GM18868 (cell line): ENCODE results near the gene CAPN6.

Source experiments
- ATAC-seq: cut with Tn5 transposase; IDR thresholded peaks from one replicate; pipeline ENCODE4 v1.9.1; 2021; ENCODE audit warnings: mild to moderate bottlenecking, moderate library complexity; ENCODE audit not compliant: unreplicated experiment

CAPN6 gene, protein sequence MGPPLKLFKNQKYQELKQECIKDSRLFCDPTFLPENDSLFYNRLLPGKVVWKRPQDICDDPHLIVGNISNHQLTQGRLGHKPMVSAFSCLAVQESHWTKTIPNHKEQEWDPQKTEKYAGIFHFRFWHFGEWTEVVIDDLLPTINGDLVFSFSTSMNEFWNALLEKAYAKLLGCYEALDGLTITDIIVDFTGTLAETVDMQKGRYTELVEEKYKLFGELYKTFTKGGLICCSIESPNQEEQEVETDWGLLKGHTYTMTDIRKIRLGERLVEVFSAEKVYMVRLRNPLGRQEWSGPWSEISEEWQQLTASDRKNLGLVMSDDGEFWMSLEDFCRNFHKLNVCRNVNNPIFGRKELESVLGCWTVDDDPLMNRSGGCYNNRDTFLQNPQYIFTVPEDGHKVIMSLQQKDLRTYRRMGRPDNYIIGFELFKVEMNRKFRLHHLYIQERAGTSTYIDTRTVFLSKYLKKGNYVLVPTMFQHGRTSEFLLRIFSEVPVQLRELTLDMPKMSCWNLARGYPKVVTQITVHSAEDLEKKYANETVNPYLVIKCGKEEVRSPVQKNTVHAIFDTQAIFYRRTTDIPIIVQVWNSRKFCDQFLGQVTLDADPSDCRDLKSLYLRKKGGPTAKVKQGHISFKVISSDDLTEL

GRCh38 chrX:111270339-111270738, at the start of gene CAPN6:
Gene CAPN6, minus strand, starts transcription at chrX:111270483. Its CDS starts 6,547 bp downstream, at chrX:111263936.
- ATAC-seq = no peak

DNA sequence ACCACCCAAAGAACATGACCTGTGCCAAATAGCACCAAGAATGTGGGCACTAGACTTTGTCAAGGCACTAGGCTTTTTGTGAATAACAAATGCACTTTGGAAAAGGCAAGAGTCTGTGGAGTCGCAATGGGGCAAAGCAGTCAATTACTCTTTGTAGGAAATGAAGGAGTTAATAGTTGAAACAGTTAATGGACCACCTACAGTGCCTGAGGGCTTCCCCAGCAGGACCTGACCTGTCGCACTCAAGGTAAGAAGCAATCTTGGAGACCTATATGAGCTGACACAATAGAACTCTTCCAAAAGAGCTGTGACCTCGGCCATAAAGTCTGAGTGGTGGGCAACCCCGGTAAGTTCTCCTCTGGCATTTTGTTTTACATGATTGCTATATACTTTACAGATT, 49.2 kb upstream of the CAPN6 start:
- ATAC-seq = no peak

DNA sequence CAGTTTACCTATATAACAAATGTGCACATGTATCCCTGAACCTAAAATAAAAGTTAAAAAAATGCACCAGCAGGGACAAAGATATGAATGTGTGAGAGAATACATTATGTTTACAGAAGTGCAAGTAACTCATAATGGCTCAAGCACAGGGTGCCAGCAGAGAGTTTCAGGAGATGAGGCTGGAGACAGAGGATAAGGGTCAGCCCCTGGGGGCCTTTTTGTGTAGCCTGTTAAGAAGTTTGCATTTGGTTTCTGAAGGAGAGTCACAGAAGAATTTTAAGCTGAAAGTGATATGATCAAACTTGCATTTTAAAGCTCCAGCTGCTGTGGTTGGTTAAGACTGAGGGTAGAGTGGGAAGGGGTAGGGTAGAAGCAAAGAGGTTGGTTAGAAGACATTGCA, 48.6 kb upstream of the CAPN6 start:
- no peak for ATAC-seq

DNA sequence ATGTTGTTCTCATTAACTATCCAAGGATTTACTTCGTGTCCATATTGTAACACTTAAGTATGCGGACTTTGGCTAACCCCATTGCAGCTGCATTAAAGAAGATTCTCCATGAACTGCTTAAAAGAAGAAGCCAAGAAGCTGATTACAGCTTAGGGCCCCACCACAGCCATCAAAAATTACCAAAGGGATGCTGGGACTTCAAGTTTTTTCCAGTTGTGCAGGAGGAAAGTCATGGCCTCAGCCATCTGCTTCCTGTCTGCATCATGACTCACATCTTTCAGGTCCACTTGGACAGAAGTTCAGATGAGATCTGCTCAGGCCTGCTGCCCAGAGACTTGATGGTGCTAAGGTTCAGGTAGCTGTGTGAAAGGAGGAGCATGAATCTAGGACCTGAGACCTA, 38.8 kb upstream of the CAPN6 start:
- ATAC-seq = no peak

DNA sequence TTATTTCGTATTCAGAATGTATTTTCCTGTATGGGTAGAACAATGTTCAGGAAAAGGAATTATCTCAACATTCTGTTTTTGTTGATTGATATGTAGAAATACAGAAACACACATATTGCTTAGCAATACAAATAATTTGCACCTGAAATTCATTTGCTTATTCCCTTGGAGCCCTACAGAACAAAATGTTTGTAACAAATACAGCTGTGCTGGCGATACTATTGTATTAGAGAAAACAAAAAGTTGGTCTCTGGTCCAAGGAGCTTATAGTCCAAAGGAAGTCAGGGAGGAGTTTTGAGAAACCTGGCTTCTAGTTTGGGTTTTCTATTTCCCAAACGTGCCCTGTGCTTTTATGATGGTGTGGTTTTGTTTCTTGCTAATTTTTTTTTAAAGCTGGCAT, 37.8 kb upstream of the CAPN6 start:
- ATAC-seq = no peak

GRCh38 chrX:111302284-111302683, 32.0 kb upstream of the CAPN6 start:
- no peak for ATAC-seq

GRCh38 chrX:111288841-111289240, 18.6 kb upstream of the CAPN6 start:
- ATAC-seq = no peak

GRCh38 chrX:111284631-111285293, 14.5 kb upstream of the CAPN6 start:
- ATAC-seq = no peak

DNA sequence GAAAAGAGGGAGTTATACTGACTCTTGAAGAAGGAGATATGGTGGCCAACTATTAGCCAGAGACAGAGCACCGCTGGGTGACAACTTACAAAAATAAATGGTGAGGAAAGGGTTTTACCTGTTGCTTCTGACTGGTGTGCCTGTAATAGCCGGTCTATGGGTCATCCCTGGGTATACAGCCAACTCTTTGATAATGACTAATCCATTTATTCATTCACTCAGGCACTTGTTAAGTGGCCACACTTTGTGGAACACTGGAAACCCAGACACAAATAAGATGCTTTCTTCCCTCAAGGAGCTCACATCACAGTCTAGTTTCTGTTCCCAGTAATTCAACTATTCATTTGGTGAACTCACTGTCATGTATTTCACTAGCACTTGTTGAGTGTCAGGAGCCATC, 13.2 kb upstream of the CAPN6 start:
- no peak for ATAC-seq

DNA sequence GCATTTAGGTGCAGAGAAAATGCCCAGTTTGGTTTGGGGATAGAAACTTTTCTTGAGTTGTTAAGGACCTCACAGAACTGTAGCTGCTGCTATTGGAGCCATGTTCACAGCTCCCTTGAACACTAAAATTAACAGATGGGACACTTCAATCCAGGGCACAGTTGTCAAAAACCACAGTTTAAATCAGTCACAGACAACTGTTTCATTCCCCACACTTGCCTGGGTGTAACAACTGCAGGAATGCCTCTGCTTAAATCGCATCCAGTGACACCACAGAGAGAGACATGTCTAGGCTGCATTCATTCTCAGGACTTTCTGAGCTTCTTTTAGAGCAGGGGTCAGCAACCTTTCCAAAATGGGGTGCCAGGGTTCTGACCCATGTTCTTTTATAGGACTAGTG, 12.7 kb upstream of the CAPN6 start:
- no peak for ATAC-seq

DNA sequence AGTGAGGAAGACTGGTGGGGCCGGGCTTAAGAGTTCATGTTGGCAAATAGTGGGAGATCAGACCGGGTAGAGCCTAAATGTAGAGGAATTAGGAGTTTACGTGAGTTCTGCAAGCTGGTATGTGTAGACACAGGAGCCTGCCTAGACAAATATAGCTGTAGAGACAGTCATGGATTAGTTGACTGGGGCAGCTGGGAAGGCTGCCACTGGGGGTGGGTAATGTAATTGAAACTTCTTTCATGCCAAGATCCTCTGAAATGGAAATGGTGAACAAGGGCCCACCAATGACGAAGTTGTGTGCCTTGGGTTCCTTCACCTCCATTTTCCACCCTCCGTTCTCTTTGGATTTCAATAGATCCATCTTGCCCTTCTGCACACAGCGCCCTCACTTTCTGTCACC, 11.9 kb upstream of the CAPN6 start:
- ATAC-seq = no peak

DNA sequence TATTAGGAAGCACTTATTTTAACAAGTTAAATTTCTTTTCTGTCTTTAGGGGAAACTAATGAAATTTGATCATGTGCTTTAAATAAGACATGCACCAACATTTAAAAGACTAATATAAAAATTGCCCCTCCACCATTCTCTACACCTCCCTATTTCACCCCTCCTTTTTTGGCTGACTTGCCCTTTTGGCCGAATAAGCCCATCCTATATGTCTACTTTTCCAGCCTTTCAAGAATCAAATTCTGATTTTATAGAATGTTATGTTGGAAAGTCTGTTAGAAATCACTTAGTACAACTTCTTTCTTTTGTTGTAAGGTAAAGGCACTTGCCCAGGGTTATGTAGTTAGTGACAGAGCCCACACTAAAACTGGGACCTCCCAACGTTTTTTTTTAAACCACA, 1.8 kb downstream of the CAPN6 start:
- no peak for ATAC-seq

DNA sequence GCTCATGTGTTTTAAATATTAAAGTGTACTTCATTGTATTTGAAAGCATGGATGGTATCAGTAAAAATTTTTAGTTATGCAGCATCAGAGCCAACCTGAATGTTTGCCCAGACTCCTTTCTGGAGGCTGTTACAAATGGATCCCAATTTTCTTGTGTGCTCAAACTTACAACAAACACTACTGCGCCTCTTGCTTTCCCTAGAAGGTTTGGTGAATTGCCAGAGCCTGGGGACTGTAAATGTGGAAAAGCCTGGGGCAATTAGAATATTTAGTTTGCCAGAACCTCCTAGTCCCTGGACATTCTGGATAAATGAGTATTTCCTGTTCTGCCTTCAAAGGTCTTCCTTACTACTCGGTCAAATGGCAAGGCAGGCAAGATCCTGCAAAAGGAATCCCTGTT, 4.8 kb downstream of the CAPN6 start:
- no peak for ATAC-seq

DNA sequence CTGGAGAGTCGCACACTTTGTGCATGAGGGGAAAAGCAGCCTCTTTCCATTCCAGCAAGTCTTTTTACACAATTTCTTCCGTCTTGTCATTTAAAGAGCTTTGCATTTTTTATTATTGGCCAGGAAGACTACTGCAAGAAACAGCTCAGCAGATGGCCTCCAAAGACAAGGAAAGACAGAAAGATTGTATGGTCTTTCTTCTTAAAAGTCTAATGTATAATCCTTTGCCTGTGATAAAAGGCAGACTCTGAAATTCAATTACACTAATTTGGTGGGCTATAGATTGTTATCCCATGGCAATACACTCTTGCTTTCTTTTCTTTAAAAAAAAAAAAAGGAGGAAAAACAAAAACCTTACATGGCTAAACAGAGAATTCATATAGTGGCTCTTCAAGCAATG, 5.9 kb downstream of the CAPN6 start:
- no peak for ATAC-seq

DNA sequence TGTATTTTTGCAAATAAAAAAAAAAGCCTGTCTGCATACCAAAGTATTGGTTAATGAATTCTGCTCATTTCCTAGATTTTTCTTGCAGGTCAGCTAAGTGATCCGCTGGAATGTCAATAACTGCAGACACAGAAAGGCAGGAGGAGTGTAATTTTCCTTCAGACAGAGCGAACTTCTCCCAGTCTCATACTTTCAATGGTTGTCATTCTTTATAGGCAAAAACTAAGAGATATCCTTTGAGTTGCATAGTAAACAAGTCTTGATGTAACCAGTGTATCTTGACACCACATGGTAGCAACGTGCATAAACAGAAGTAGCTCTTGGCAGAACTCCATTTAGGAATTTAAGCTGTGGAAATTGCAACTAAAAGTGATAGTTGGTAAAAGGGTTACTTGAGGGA, 8.2 kb downstream of the CAPN6 start:
- ATAC-seq = no peak

DNA sequence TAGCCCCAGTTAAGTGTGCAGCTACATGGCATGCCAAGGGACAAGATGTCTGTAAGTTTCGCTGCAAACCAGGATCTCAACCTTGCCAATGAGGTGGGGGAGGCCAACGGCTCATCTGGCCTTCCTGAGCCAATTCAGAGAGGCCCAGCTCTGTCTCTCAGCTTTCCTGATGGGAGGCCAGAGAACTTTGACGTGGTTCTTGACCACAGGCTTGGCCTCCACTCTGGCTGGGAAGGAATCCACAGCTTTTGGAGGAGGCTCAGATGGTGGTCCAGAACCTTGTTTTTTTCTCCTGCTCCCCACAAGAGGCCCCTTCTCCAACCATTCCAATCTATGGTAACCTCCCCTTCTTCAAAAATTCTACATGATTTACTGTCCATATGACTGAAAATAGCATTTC, 9.8 kb downstream of the CAPN6 start:
- ATAC-seq = no peak

- no peak for ATAC-seq
Observed at GRCh38 chrX:111259559-111259958, 10.7 kb downstream of the CAPN6 start.

- no peak for ATAC-seq
Observed at GRCh38 chrX:111257733-111258132, 12.6 kb downstream of the CAPN6 start.

- no peak for ATAC-seq
Observed at GRCh38 chrX:111254896-111255693, 15.2 kb downstream of the CAPN6 start.

GRCh38 chrX:111244235-111244750, 26.0 kb downstream of the CAPN6 start:
- no peak for ATAC-seq

GRCh38 chrX:111216293-111216801, 53.9 kb downstream of the CAPN6 start:
- ATAC-seq = no peak
